K562 (cell line): Measurements from ENCODE around the gene ABCB4. TPM values are rescaled to one million over a fixed set of nuclear protein-coding genes. Genes with fewer than 3 reads are reported as not detected.

Source experiments
- ATAC-seq: fragments of 200-7000 bp; cut with Tn5 transposase; 3 replicates; pipeline ENCODE4 v1.9.1; 2020; ENCODE audit warnings: moderate library complexity
- BruUV-seq: library from RNA; stranded (reverse); fragments of 400-500 nt; replicated peaks from 2 replicates; lab custom pipeline; 2021; lab: Mats Ljungman, UMichigan
- CTCF ChIA-PET: fragments of 300-600 bp; formaldehyde crosslinking; extraction: SDS; loops from one replicate; lab custom pipeline; 2021; ENCODE audit warnings: low intra/inter-chr PET ratio; lab: Yijun Ruan, JAX
- POLR2A ChIA-PET: fragments of 300-600, 350-650 bp; sonication (Branson Sonifier 250); formaldehyde crosslinking; extraction: SDS; loops from one replicate; lab custom pipeline; 2021; ENCODE audit warnings: antibody characterized with exemption, inconsistent platforms; lab: Yijun Ruan, JAX
- DNase-seq, 4 experiments: peaks; one replicate each; pipeline versions ENCODE4 v3.0.0 to v3.0.0-alpha.2; 2011 to 2018; ENCODE audit warnings: low spot score in 3 of 4, mixed read lengths in 3 of 4; ENCODE audit errors: extremely low read depth in 1 of 4
- FAIRE-seq: peaks from 2 replicates; lab custom pipeline; 2011; peaks lifted over from hg19 to GRCh38; lab: Jason Lieb, UNC
- H2AFZ ChIP-seq: 2 replicates; pipeline ENCODE4 v1.6.0; 2011; ENCODE audit warnings: low read depth, low read length, control low read depth, inconsistent platforms
- H3K27ac ChIP-seq: fragments of 200-600 bp; 3 replicates; pipeline ENCODE4 v1.8.0; 2011; ENCODE audit warnings: low read depth, mild to moderate bottlenecking, control low read depth, inconsistent platforms, low read length, moderate library complexity, mixed read lengths; ENCODE audit errors: extremely low read depth
- H3K27me3 ChIP-seq, 2 experiments: fragments of 300-600 bp in 1 of 2; 2 replicates in 1 of 2; 3 replicates in 1 of 2; pipeline versions ENCODE4 v1.6.0 to v1.8.0; 2011; ENCODE audit warnings: inconsistent platforms in 2 of 2, low read length in 2 of 2, mild to moderate bottlenecking in 1 of 2, mixed read lengths in 1 of 2, moderate library complexity in 1 of 2; ENCODE audit not compliant: control insufficient read depth in 2 of 2, insufficient read depth in 2 of 2
- H3K36me3 ChIP-seq: fragments of 300-600 bp; 3 replicates; pipeline ENCODE4 v1.8.0; 2011; ENCODE audit warnings: mild to moderate bottlenecking, low read length, inconsistent platforms; ENCODE audit not compliant: control insufficient read depth, insufficient read depth
- H3K4me1 ChIP-seq, 2 experiments: fragments of 200-600 bp in 1 of 2; replicated peaks in 1 of 2; 2 replicates in 1 of 2; 3 replicates in 1 of 2; pipeline versions ENCODE4 v1.5.1 to v1.8.0; 2011; ENCODE audit warnings: inconsistent platforms in 2 of 2, low read length in 2 of 2, mild to moderate bottlenecking in 1 of 2, mixed read lengths in 1 of 2, moderate library complexity in 1 of 2; ENCODE audit not compliant: control insufficient read depth in 2 of 2, insufficient read depth in 2 of 2
- H3K4me2 ChIP-seq: 2 replicates; pipeline ENCODE4 v1.6.1; 2011; ENCODE audit warnings: low read length, control low read depth, inconsistent platforms, mixed read lengths; ENCODE audit not compliant: insufficient read depth
- H3K4me3 ChIP-seq: fragments of 200-600 bp; sonication (generic), shearing (Covaris generic); 2 replicates; pipeline ENCODE4 v1.5.1; 2016; ENCODE audit warnings: control low read depth, inconsistent platforms
- H3K79me2 ChIP-seq: fragments of 200-600 bp; 3 replicates; pipeline ENCODE4 v1.8.0; 2011; ENCODE audit warnings: low read length, inconsistent platforms; ENCODE audit not compliant: control insufficient read depth, insufficient read depth
- H3K9ac ChIP-seq, 2 experiments: 2 replicates each; pipeline versions ENCODE4 v1.6.0 to v1.6.1; 2011; ENCODE audit warnings: low read depth in 2 of 2, low read length in 2 of 2, control low read depth in 1 of 2, inconsistent platforms in 1 of 2, mild to moderate bottlenecking in 1 of 2, mixed read lengths in 1 of 2; ENCODE audit not compliant: insufficient read depth in 1 of 2
- H3K9me1 ChIP-seq: one replicate; pipeline ENCODE4 v1.6.0; 2011; ENCODE audit warnings: inconsistent platforms, mild to moderate bottlenecking, low read length, moderate library complexity; ENCODE audit not compliant: control insufficient read depth, insufficient read depth
- H3K9me3 ChIP-seq: replicated peaks from 2 replicates; pipeline ENCODE4 v1.5.1; 2011; ENCODE audit warnings: low read depth, low read length, inconsistent platforms; ENCODE audit not compliant: control insufficient read depth, insufficient read depth
- H4K20me1 ChIP-seq: replicated peaks from 2 replicates; pipeline ENCODE4 v1.6.1; 2011; ENCODE audit warnings: low read length, inconsistent platforms, mixed read lengths; ENCODE audit not compliant: control insufficient read depth, insufficient read depth
- CSDE1 ChIP-seq, 2 experiments: fragments of 450-650 bp; IDR thresholded peaks; 2 replicates each; pipeline ENCODE4 v1.6.1; 2016; ENCODE audit warnings: mild to moderate bottlenecking in 1 of 2
- EP300 ChIP-seq: IDR thresholded peaks from 2 replicates; pipeline ENCODE4 v1.6.1; 2012; ENCODE audit warnings: low read length, improper control_type of control experiment
- HLTF ChIP-seq: fragments of 450-650 bp; IDR thresholded peaks from 2 replicates; pipeline ENCODE4 v1.6.1; 2016
- IFI16 ChIP-seq: fragments of 250-450 bp; sonication (Bioruptor Pico); IDR thresholded peaks from 2 replicates; pipeline ENCODE4 v2.1.2; 2022; ENCODE audit warnings: mild to moderate bottlenecking, inconsistent platforms
- NFIC ChIP-seq: fragments of 450-650 bp; IDR thresholded peaks from 2 replicates; pipeline ENCODE4 v1.6.1; 2017; ENCODE audit warnings: mild to moderate bottlenecking, inconsistent platforms
- NRF1 ChIP-seq, 2 experiments: fragments of 450-650 bp; IDR thresholded peaks in 1 of 2; conservative IDR thresholded peaks in 1 of 2; 2 replicates each; pipeline ENCODE4 v1.6.1; 2014; ENCODE audit warnings: mild to moderate bottlenecking in 2 of 2
- POU5F1 ChIP-seq: fragments of 150-350 bp; IDR thresholded peaks from 2 replicates; pipeline ENCODE4 v1.6.1; 2014; ENCODE audit warnings: borderline replicate concordance, low read length, low read depth, mild to moderate bottlenecking; ENCODE audit not compliant: partially characterized antibody
- SP2 ChIP-seq: IDR thresholded peaks from 2 replicates; pipeline ENCODE4 v1.6.1; 2011; ENCODE audit warnings: mild to moderate bottlenecking, low read depth, low read length, moderate library complexity; ENCODE audit not compliant: poor library complexity, severe bottlenecking; ENCODE audit errors: extremely low read depth
- TAF1 ChIP-seq: IDR thresholded peaks from 2 replicates; pipeline ENCODE4 v1.6.1; 2011; ENCODE audit warnings: mild to moderate bottlenecking, low read length, moderate library complexity; ENCODE audit not compliant: insufficient read depth, control insufficient read depth, severe bottlenecking; ENCODE audit errors: extremely low read depth
- TEAD2 ChIP-seq: fragments of 450-650 bp; IDR thresholded peaks from 2 replicates; pipeline ENCODE4 v1.6.1; 2016; ENCODE audit warnings: missing genetic modification characterization, control low read depth, missing compliant biosample characterization
- ZC3H11A ChIP-seq: IDR thresholded peaks from 2 replicates; pipeline ENCODE4 v1.6.1; 2012; ENCODE audit warnings: low read depth, low read length, improper control_type of control experiment
- ZNF655 ChIP-seq: fragments of 250-450 bp; sonication (Bioruptor Pico); IDR thresholded peaks from 2 replicates; pipeline ENCODE4 v1.5.0; 2021
- ZNF668 ChIP-seq: fragments of 250-450 bp; sonication (Bioruptor Pico); IDR thresholded peaks from 2 replicates; pipeline ENCODE4 v1.8.0; 2022; ENCODE audit warnings: mild to moderate bottlenecking, inconsistent platforms
- ZSCAN32 ChIP-seq: fragments of 450-650 bp; formaldehyde crosslinking; IDR thresholded peaks from 2 replicates; pipeline ENCODE4 v1.4.0; 2020; ENCODE audit warnings: mild to moderate bottlenecking, moderate library complexity
- WGBS: fragments of 100-300 bp; shearing (Covaris generic); methylation state at CpG from one replicate; pipeline ENCODE4 v1.1.6; 2016; ENCODE audit warnings: low coverage, mixed read lengths; ENCODE audit not compliant: insufficient coverage; ENCODE audit errors: missing lambda C conversion rate; 5-methylcytosine and 5-hydroxymethylcytosine counted together
- in situ Hi-C: fragments of 300-500 bp; cut with MboI; formaldehyde crosslinking; loops from 4 replicates; pipeline ENCODE4 v1.15.0; 2018; ENCODE audit warnings: inconsistent platforms, mixed read lengths
- intact Hi-C: fragments of 100-400 bp; cut with micrococcal nuclease; formaldehyde crosslinking; loops from 2 replicates; pipeline ENCODE4 v1.14.2; 2022
- polyA plus RNA-seq, 8 experiments: library from polyadenylated mRNA; depleted of rRNA in 4 of 8; stranded (reverse) in 5 of 8; unstranded in 3 of 8; fragments of >200 nt; fragmentation: Nextera tagmentation in 2 of 8; fragmentation: Illumina TruSeq in 1 of 8; extraction: Ambion mirVana in 2 of 8; extraction: Trizol in 1 of 8; gene quantifications; 2 replicates each; pipeline versions ENCODE4 v1.2.1 to v1.2.3, GENCODE V29; 2011 to 2014; ENCODE audit warnings: inconsistent platforms in 1 of 8, missing spikeins in 1 of 8
- total RNA-seq, 7 experiments: library from RNA; depleted of rRNA in 6 of 7; stranded (reverse); fragments of >200 nt in 6 of 7; fragmentation: Illumina TruSeq in 2 of 7; extraction: Trizol in 2 of 7; gene quantifications; 2 replicates each; pipeline versions ENCODE4 v1.2.1 to v1.2.3, GENCODE V29; 2011 to 2021; ENCODE audit warnings: low replicate concordance in 1 of 7

The ABCB4 gene
- total and polyA plus RNA-seq, 9 of the 15 experiments (the other 6 are each of a cell fraction or from before 2014, with no cell fraction given): 0.06 to 0.73 (median 0.40) TPM

GRCh38 chr7:87413029-87413428 lies 62.5 kb downstream of the ABCB4 start:
- no TSS peak for BruUV-seq
- no peaks in the 10 kb centered on the region for H3K4me1 ChIP-seq
- H3K9ac ChIP-seq: no peak overlapping the region
- no peaks in the 10 kb centered on the region for H3K9me3 ChIP-seq
- ATAC-seq (no peak), DNase-seq (no peak), FAIRE-seq (no peak)
- in situ Hi-C loops: loop anchor here (25.0 kb wide), 1 partner anchor 501 kb away; no protein-coding TSS in a partner anchor
- POLR2A ChIA-PET: interaction anchor here (1.7 kb wide), 1 partner anchor 9 kb away, joined by 5 read pairs; no protein-coding TSS in a partner anchor
- H3K4me3 ChIP-seq: no peak overlapping the region
- H3K27me3 ChIP-seq: no peaks in the 10 kb centered on the region
- no peak overlapping the region for H3K27ac ChIP-seq
- no peaks in the 10 kb centered on the region for H4K20me1 ChIP-seq
- intact Hi-C loops: loop anchor here (10.0 kb wide), 1 partner anchor 498 kb away; no protein-coding TSS in a partner anchor
- 0% methylated on average over 1 of the region's 1 CpG for WGBS
- TF ChIP-seq NFIC (no peak), TAF1 (no peak), ZSCAN32 (CRISPR knock-in tag) (no peak), POU5F1 (no peak), EP300 (no peak), HLTF (no peak)
- TF ChIP-seq, all 486 proteins: peak for 0
- Histone ChIP-seq H3K36me3 (no peaks in the 10 kb centered on the region), H3K9me1 (no peaks in the 10 kb centered on the region), H3K79me2 (no peaks in the 10 kb centered on the region), H2AFZ (no peak overlapping the region), H3K4me2 (no peak overlapping the region)
- CTCF ChIA-PET: interaction anchor here (0.6 to 5.1 kb wide), 2 partner anchors 16 to 100 kb away, joined by 3 to 104 read pairs; no protein-coding TSS in a partner anchor

- in situ Hi-C loops: loop anchor here (25.0 kb wide), 1 partner anchor 499 kb away; no protein-coding TSS in a partner anchor
- no peak for TF ChIP-seq ZC3H11A
- no peak for TF ChIP-seq CSDE1 (IDR thresholded peaks at IDR 0.05)
- no peak for TF ChIP-seq ZNF655
- TF ChIP-seq TEAD2 (tag): no peak
- no peak for TF ChIP-seq NRF1 (conservative IDR thresholded peaks at IDR 0.05 in 1 of 2, IDR thresholded peaks at IDR 0.05 in 1 of 2)
- TF ChIP-seq SP2: no peak
- TF ChIP-seq IFI16 (CRISPR knock-in tag): no peak
- no peak for TF ChIP-seq ZNF668
These were observed 64.3 kb downstream of the ABCB4 start for GRCh38 chr7:87411186-87411585.

More at GRCh38 chr7:87411186-87411585, 64.3 kb downstream of the ABCB4 start:
- DNase-seq (no peak), ATAC-seq (no peak), FAIRE-seq (no peak)
- intact Hi-C loops: loop anchor here (10.0 kb wide), 1 partner anchor 496 kb away; no protein-coding TSS in a partner anchor
- H3K79me2 ChIP-seq: no peaks in the 10 kb centered on the region
- H4K20me1 ChIP-seq: no peaks in the 10 kb centered on the region
- CTCF ChIA-PET: no interaction called here
- no peaks in the 10 kb centered on the region for H3K9me1 ChIP-seq
- H3K36me3 ChIP-seq: no peaks in the 10 kb centered on the region
- H3K4me3 ChIP-seq: no peak overlapping the region
- POLR2A ChIA-PET: interaction anchor here (0.6 kb wide), 1 partner anchor 92 kb away, joined by 3 read pairs; no protein-coding TSS in a partner anchor
- H3K4me2 ChIP-seq: no peak overlapping the region
- BruUV-seq: no TSS peak
- no peaks in the 10 kb centered on the region for H3K9me3 ChIP-seq
- no peak overlapping the region for H3K27ac ChIP-seq
- WGBS: 11% methylated on average over 1 of the region's 1 CpG
- H2AFZ ChIP-seq: no peak overlapping the region
- H3K27me3 ChIP-seq: no peaks in the 10 kb centered on the region
- H3K4me1 ChIP-seq: no peaks in the 10 kb centered on the region
- no peak overlapping the region for H3K9ac ChIP-seq
